Sigmoid colon (tissue), 4 donors: ENCODE measurements around the gene RNF223.

Experiments used
- POLR2A ChIP-seq, 2 donors: fragments of 450-650 bp; IDR thresholded peaks; one replicate each; pipeline ENCODE4 v1.6.1; 2016; ENCODE audit warnings: antibody characterized with exemption in 2 of 2, mild to moderate bottlenecking in 2 of 2, moderate library complexity in 2 of 2
- POLR2AphosphoS5 ChIP-seq, 4 donors: sonication (generic); formaldehyde crosslinking; IDR thresholded peaks; one replicate each; pipeline ENCODE4 v1.6.1; 2017; ENCODE audit warnings: antibody characterized with exemption in 4 of 4
- TF ChIP-seq, protein P1 (sequence below), 4 experiments: fragments of 450-650 bp in 3 of 4; fragments of 200-600 bp in 1 of 4; IDR thresholded peaks; one replicate each; pipeline ENCODE4 v1.5.1; 2016 to 2019; ENCODE audit warnings: antibody characterized with exemption in 4 of 4, mild to moderate bottlenecking in 3 of 4, moderate library complexity in 2 of 4

DNA sequence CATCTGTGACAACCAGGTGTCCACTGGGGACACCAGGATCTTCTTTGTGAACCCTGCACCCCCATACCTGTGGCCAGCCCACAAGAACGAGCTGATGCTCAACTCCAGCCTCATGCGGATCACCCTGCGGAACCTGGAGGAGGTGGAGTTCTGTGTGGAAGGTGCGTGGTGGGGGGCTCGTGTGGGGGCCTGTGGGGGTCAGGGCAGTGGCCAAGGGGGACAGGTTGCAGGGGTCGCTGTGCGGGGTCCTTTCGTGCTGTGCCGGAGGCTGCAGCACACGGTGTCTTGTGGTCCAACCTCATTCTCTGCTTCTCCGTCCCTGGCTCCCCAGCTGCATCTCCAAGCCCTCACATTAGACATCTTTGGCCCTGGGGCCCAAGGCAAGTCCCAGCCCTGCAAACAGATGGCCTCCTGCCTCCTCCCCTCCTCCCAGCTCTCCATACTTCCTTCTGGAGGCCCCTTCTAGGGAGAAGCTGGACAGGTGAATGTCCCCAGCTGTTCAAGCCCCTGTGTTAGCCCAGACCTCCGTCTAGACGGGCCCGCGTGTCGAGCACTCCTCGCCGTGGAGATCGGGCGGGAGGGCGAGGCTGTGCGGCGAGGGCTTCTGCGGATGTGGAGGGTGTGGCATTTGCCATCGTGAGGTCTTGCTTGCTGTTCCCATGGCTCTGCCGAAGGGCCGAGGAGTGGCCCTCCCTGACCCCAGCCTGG is 51.6 kb downstream of the RNF223 start:
- TF ChIP-seq, protein P1, sequence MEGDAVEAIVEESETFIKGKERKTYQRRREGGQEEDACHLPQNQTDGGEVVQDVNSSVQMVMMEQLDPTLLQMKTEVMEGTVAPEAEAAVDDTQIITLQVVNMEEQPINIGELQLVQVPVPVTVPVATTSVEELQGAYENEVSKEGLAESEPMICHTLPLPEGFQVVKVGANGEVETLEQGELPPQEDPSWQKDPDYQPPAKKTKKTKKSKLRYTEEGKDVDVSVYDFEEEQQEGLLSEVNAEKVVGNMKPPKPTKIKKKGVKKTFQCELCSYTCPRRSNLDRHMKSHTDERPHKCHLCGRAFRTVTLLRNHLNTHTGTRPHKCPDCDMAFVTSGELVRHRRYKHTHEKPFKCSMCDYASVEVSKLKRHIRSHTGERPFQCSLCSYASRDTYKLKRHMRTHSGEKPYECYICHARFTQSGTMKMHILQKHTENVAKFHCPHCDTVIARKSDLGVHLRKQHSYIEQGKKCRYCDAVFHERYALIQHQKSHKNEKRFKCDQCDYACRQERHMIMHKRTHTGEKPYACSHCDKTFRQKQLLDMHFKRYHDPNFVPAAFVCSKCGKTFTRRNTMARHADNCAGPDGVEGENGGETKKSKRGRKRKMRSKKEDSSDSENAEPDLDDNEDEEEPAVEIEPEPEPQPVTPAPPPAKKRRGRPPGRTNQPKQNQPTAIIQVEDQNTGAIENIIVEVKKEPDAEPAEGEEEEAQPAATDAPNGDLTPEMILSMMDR (IDR thresholded peaks at IDR 0.05) = no peak
- no peak for TF ChIP-seq POLR2AphosphoS5 (IDR thresholded peaks at IDR 0.05)
- TF ChIP-seq POLR2A (IDR thresholded peaks at IDR 0.05) = no peak
